ENCODE data around the gene FLCN.

DNA sequence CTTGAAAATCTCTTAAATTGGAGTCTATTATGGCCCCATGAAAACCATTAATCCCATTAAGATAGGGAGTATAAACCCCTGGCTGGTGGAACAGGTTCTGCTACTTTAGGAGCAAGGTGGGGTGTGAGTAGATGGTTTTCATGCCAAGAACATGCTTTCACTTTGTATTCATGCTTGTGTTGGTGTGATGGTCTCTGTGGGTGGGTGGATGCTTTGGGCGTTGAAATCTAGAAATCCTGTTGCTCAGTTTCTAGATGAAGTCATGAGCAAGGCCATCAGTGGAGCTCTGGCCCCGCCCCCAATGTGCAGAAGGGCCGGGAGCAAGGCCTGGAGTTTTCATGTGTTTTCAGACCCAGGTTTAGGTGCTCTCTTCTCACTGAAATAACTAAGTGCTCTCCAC lies 50.9 kb downstream of the FLCN start:
- TF ChIP-seq, protein P1, sequence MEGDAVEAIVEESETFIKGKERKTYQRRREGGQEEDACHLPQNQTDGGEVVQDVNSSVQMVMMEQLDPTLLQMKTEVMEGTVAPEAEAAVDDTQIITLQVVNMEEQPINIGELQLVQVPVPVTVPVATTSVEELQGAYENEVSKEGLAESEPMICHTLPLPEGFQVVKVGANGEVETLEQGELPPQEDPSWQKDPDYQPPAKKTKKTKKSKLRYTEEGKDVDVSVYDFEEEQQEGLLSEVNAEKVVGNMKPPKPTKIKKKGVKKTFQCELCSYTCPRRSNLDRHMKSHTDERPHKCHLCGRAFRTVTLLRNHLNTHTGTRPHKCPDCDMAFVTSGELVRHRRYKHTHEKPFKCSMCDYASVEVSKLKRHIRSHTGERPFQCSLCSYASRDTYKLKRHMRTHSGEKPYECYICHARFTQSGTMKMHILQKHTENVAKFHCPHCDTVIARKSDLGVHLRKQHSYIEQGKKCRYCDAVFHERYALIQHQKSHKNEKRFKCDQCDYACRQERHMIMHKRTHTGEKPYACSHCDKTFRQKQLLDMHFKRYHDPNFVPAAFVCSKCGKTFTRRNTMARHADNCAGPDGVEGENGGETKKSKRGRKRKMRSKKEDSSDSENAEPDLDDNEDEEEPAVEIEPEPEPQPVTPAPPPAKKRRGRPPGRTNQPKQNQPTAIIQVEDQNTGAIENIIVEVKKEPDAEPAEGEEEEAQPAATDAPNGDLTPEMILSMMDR (IDR thresholded peaks at IDR 0.05): no peak
- TF ChIP-seq POLR2A (IDR thresholded peaks at IDR 0.05): no peak

All from lower leg skin (tissue), 3 donors.